Measurements from ENCODE around the gene RALGAPA1.
"Not testable (repeated sequence)": the region's sequence is repeated elsewhere in the genome, so short reads cannot be mapped to it uniquely, and the experiment has no call there.

RALGAPA1 gene

DNA sequence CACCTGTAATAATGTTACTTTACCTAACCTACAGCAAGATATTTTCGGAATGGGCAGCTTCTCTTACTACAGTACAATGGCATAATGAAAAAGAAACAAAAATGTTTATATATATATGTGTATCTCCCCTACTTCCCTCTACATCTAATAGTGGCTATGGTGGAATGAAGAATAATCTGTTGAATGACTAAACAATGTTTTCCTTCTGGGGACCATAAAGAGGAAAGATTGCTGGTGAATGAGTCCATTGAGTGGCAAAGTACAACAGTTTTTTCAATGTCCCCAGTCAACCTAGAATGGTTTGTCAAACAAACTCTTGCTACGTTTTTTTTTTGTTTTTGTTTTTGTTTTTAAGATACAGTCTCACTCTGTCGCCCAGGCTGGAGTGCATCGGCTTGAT, 47.2 kb downstream of the RALGAPA1 start:
- DNase-seq (ENCODE audit: low spot score) = no peak

DNA sequence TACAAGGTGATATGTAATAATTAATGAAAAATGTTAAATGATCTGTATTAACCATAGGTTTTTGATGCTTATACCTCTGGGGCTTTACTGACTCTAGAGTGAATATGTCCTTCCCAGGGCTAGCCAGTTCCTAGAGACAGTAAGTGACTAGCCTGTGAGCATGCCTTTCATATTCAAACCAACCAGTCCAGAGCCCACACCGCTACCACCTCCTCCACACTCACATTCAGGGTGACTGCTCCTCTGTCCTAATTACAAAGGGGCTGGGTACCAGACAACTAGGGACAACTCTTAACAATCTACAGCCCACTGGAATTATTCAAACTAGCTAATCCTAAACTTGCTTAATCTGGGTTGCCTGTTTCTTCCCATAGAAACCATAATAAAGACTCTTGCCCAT, 49.0 kb downstream of the RALGAPA1 start:
- DNase-seq (ENCODE audit: low spot score) = no peak

DNA sequence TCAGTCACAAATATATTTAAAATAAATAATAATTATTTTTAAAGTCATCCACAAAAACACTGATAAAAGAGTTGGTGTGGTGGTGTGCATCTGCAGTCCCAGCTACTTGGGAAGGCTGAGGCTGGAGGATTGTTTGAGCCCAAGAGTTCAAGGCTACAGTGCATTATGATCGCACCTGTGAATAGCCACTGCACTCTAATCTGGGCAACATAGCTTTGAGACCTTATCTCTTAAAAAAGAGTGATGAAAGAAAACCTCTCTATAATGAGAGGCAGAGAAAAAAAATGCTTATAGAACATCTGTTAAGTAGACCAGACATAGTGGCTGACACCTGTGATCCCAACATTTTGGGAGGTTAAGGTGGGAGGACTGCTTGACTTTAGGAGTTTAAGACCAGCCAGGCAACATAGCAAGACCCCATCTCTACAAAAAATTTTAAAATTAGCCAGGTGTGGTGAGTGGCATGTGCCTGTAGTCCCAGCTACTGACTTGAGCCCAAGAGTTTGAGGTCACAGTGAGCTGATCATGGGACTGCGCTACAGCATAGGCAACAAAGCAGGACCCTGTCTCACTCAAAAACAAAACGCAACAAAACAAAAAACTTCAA, 50.5 kb downstream of the RALGAPA1 start:
- no peak for DNase-seq (ENCODE audit: low spot score)

DNA sequence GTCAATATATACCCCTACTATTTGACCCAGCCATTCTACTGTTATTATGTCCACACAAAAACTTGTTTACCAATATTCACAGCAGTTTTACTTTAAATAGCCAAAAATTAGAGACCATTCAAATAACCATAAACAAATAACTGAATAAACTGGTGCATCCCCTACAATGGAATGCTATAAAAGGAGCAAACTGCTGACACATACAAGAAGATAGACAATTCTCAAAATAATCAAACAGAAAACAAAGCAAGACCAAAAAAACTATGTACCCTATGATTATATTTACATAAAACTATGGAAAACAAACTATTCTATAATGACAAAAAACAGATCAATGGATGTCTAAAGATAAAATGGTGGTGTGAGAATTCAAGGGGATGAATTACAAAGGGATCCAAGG, 54.4 kb downstream of the RALGAPA1 start:
- no peak for DNase-seq (ENCODE audit: low spot score)

DNA sequence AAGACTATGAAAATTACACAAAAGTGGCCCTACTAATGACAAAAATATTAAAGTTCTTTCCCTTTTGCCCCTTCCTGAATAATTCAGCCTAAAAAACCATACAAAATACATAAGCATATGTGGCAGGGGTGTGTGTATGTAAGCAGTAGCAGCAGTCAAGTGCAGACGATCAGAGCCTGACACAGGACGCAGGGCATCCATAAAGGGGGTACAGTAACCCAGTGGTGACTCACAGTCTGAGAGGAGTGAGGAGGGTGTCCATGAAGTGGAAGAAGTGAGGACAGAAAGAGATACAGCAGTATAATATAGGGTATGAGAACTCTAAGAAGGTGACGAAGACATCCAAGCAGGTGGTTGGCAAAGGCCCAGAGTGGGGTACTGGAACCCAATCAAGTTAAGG, 56.7 kb downstream of the RALGAPA1 start:
- no peak for DNase-seq (ENCODE audit: low spot score)

DNA sequence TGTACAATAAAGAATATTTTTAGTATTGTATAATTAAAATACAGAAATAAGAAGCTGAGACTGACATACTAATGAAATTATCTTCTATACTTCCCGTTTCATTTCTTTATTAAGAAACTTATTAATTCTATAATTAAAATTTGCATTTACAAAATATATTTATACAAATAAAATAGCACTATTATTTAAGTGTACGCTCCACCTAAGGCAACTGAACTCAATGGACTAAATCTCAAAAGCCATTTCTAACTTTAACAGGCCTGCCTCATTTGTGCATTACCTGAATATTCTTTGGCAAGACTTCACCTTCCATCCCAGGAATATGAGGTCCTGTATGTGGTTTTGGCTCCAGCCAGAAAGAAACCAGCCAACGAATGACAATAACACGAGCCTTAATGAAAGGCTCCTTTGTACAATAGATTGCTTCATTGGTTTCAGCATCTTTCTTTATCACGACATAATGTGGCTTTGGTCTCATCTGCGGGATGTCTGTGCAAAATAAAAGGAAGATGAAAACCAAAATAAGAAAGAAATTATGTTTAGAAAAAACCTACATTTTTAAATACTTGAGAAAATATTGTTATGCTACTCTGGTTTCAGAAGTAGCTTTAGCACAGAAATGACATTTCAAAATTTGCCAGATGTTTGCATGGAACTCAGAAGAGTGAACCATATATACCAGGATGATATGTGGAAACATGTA, 58.7 kb downstream of the RALGAPA1 start:
- no peak for DNase-seq (ENCODE audit: low spot score)

DNA sequence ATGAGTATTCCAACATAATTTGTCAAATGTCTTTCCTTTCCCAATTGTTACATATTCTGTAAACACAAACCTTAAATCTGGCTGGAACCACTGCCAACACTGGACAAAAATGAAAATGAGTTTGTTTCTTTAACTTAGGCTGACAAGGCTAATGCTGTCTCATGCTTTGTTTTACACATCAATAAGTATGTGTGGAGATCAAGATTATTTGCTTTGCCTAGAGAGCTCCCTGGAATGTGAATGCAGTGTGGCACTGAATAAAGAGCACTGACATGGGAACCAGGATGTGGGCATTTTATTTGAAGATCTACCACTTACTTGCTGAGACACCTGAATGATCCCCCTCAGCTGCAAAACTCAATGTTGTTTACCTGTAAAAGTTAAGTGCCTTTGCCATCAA, 61.7 kb downstream of the RALGAPA1 start:
- DNase-seq (ENCODE audit: low spot score) = no peak

DNA sequence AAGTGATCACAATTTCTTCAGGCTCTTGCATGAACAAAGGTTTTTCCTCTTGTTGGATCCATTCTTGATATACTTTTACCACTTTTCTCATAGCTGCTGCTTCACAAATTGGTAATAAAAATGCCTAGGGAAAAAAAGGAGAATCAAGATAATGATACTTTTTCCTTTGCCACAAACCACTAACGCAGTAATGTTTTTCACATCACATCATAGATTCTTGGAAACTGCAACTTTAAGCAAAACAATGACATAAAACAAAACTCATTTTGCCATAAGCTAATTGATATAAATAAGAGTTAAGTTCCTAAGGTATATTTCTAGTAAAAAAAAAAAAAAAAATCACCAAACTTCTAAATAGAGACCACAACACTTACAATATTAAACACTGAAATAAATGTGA, 66.7 kb downstream of the RALGAPA1 start:
- DNase-seq (ENCODE audit: low spot score) = no peak

DNA sequence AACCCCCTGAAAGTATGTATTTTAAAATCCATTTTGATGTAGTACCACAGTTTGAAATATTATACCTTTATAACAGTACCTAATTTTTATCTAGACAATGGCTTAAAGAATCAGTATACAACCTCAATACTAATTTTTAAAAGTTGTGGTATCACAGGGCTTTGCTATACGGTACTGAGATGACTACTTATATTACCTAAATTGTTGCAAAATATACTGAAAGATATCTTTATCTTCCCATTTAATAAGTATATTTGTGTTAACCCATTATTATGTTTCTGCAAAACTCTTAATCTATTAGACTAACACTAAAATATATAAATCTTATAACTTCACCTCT, 67.1 kb downstream of the RALGAPA1 start:
- no peak for DNase-seq (ENCODE audit: low spot score)

DNA sequence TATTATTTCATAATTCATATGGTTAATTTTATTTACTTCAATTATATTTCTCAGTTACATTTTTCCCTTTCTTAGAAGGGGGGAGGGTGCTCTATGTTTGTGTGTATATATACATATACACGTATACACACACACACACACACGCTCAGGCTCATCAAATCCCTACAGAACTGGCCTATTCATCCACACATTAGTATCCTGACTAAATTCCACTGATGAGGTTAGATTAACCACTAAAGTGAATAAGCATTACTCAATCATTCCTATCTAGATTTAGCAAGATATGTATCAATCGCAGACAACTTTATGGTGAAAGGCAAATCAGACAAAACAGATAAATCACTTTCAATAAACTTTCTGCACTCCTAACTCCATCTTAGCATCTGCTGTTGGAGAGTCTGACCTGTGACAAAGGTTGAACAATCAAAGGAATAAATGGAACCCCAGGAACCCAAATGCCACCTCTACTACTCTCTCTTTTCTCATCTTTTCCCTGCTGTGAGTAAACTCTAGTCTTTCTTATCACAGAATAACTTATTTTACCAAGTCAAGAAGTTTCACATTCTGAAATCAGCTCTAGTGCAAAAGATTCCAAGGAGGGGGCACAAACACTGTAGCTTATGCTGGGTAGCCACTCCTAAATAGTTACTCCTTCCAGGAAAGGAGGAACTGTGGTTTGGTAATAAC, 67.6 kb downstream of the RALGAPA1 start:
- DNase-seq (ENCODE audit: low spot score) = no peak

DNA sequence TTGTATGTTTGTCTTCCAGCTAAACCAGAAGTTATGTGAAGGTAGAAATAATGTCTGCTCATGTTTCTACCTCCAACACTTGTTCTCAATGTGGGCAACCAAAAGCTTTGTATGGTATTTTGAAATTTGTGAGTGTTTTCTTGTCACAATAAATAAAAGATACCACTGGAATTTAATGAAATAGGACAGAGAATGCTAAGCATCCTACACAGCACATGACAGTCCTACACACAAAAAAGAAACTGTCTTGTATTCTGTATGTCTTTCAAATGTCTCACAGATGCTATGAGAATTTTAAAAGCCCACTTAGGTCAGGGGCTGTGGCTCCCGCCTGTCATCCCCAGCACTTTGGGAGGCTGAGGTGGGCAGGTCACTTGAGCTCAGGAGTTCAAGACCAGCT, 68.9 kb downstream of the RALGAPA1 start:
- no peak for DNase-seq (ENCODE audit: low spot score)

DNA sequence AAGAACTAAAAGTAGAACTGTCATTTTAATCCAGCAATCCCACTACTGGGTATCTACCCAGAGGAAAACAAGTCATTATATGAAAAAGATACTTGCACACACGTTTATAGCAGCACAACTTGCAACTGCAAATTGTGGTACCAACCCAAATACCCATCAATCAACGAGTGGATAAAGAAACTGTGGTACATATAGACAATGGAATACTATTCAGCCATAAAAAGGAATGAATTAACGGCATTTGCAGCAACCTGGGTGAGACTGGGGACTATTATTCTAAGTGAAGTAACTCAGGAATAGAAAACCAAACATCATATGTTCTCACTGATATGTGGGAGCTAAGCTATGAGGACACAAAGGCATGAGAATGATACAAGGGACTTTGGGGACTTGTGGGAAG, 73.9 kb downstream of the RALGAPA1 start:
- DNase-seq (ENCODE audit: low spot score) = not testable (repeated sequence)

DNA sequence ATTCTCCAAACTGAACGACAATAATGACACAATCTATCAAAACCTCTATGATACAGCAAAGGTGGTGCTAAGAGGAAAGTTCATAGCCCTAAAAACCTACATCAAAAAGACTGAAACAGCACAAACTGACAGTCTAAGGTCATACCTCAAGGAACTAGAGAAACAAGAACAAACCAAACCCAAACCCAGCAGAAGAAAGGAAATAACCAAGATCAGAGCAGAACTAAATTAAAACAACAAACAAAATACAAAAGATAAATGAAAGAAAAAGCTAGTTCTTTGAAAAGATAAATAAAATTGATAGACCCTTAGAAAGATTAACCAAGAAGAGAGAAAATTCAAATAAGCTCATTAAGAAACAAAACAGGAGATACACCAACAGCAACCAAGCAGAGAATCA, 75.6 kb downstream of the RALGAPA1 start:
- DNase-seq (ENCODE audit: low spot score) = not testable (repeated sequence)

DNA sequence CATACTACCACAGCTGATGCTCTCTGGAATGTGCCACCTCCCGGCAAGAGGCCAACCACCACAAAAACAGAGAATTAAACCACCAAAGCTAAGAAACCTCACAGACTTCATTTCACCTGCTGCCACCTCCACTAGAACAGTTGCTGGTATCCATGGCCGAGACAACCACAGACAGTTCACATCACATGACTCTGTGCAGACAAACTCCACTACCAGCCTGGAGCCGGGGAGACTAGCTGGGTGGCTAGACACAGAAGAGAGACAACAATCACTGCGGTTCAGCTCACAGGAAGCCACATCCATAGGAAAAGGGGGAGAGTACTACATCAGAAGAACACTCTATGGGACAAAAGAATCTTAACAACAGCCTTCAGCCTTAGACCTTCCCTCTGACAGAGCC, 78.2 kb downstream of the RALGAPA1 start:
- DNase-seq (ENCODE audit: low spot score) = no peak

DNA sequence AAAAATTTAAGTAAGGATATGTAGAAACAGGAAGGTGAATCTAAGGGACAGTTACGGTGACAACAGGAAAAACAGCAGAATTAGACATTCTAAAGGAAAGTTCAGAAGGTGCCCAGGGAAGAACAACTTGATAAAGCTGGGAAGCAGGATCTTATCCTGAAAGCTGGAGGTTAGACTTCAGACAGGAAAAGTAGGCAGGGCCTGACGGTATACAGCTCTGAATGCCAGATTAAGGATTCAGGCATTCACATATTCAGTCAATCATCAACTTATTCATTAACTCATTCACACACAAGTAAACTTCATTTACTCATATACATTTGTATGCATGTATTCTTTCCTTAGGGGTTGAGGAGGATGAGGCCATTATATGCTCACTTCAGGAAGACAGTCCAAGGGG, 81.3 kb downstream of the RALGAPA1 start:
- no peak for DNase-seq (ENCODE audit: low spot score)

DNA sequence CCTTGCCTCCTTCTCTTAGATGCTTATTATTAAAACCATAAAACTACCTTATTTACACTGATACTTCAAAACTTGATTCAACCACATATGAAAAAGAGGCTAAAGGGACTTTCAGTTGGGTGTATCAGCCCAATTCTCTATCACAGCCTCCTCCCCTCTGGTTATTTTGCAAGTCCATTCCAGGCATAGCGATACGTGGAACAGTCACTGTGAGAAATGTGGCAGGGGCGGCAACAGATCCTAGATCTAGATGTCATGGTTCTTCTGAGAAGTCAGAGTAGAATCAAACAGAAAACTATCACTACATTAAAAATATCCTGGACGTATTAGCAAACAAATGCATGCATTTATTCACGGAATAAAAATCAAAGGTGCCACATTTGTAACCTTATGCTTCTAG, 83.2 kb downstream of the RALGAPA1 start:
- no peak for DNase-seq (ENCODE audit: low spot score)

DNA sequence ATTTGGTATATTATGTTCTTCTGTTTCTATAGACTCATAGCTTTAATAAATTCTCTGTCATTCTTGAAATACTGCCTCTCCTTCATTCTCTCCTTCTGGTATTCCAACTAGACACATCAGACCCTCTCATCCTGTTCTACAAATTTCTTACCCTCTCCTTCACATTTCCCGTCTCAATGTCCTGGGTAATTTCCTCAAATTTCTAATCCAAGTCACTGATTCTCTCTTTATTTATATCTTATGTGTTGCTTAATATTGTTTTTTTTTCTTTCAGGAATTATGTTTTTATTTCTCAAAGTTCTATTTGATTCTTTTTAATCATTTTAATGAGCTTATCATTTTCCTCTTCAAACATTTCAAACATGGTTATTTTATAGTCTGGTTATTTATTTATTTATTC, 94.0 kb downstream of the RALGAPA1 start:
- DNase-seq (ENCODE audit: low spot score) = no peak

DNA sequence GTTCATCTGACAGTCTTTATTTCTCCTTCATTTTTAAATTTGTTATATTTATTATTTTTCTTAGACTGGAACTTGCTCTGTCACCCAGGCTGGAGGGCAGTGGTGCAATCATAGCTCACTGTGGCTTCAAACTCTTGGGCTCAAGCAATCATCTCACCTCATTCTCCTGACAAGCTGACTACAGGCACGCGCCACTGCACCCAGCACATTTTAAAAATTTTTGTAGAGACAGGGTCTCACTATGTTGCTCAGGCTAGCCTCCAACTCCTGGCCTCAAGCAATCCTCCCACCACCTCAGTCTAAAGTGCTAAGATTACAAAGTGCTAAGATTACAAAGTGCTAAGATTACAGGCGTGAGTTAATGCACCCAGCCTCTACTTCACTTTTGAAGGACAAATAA, 96.6 kb downstream of the RALGAPA1 start:
- no peak for DNase-seq (ENCODE audit: low spot score)

DNA sequence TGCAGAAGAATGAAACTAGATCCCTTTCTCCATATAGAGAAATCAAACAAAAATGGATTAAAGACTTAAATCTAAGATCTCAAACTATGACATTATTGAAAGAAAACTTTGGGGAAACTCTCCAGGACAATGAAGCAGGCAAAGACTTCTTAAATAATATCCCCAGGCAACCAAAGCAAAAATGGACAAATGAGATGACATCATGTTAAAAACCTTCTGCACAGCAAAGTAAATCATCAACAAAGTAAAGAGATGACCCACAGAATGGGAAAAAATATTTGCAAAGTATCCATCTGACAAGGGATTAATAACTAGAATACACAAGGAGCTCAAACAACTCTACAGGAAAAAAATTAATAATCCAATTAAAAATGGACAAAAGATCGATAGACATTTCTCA, 101.0 kb downstream of the RALGAPA1 start:
- no peak for DNase-seq (ENCODE audit: low spot score)

DNA sequence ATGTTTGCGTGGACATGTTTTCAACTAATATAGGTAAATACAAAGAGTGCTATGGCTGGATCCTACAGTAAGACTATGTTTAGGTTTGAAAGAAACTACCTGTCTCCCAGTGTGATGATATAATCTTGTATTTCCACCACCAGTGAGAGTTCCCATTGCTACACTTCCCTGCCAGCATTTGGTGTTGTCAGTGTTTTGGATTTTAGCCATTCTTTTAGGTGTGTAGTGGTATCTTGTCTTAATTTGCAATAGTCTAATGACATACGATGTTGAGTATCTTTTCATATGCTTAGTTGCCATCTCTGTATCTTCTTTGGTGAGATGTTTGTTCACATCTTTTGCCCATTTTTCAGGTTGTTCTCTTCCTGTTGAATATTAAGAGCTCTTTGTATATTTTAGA, 103.5 kb downstream of the RALGAPA1 start:
- DNase-seq (ENCODE audit: low spot score) = no peak

DNA sequence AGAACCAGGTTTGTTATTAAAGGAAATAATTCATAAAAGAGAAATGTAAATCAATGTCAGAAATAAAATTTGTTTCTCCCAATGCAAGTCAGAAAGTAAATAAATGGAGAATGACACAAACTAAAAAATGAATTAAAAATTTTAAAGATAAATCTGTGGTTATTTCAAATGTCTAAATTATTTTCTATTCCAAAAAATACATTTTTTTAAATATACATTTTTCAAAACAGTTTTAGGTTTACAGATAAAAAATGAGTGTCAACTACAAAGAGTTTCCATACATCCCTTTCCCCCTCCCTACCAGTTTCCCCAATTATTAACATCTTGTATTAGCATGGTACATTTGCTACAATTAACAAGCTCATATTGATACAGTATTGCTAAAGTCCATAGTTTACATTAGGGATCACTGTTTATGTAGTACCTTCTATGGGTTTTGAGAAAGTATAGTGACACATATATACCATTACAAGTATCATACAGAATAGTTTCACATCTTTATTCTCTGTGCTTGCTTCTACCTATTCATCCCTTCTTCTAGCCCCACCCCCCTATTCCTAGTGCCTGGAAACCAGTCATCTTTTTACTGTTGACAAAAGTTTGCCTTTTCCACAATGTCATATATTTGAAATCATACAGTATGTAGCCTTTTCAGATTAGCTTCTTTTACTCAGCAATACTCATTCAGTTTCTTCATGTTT, 104.2 kb downstream of the RALGAPA1 start:
- no peak for DNase-seq (ENCODE audit: low spot score)

DNA sequence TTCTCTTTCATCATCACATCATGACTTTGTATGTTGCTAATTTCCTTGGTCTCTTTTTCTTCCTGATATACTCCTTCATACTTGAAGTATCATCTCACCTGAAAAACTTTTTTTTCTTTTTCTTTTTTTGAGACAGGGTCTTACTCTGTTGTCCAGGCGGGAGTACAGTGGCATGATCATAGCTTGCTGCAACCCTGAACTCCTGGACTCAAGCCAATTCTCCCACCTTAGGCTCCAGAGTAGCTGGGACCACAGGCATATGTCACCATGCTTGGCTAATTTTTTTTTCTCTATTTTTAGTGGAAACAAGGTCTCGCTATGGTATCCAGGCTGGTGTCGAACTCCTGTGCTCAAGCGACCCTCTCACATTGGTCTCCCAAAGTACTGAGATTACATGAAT, 107.6 kb downstream of the RALGAPA1 start:
- no peak for DNase-seq (ENCODE audit: low spot score)

DNA sequence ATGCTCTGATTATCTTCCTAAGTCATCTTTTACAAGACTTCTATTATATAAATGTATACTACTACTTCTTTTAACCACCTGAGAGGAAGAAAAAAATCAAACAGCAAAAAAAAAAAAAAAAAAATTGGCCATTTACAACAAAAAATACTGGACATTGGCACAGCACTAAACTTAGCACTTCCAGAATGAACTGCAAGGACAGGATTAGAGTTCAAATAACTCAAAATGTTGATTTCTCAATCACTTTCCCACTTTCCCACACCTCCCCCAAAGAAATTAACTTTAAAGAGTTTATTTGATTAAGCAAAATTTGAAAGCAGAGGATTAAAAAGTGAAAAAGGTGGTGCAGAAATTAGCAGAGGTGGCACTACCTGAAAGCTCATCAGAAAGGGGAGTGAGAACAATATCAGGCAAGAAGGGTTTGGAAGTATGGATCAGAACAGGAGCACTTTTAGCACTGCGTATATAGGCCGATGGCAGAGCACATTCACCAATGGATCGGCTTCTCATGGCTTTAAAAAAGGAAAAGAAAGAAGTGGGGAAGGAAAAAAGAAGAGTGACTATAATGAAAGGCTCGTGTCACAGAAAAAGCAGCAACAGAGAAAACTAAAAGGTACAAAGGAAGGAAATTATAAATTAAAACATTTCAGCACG, 109.2 kb downstream of the RALGAPA1 start:
- no peak for DNase-seq (ENCODE audit: low spot score)

Measured in RKO (cell line).